ENCODE results near the gene OR52E1.

GRCh38 chr11:5088556-5088955, 19.2 kb downstream of the OR52E1 start:
- no peak for TF ChIP-seq CTCF (IDR thresholded peaks at IDR 0.05)
- no peak for TF ChIP-seq POLR2A (IDR thresholded peaks at IDR 0.05)

All from adrenal gland (tissue), 5 donors.